ENCODE results near the gene RAB36. TPM values are rescaled to one million over a fixed set of nuclear protein-coding genes. Genes with fewer than 3 reads are reported as not detected.
"Not testable (repeated sequence)": the region's sequence is repeated elsewhere in the genome, so short reads cannot be mapped to it uniquely, and the experiment has no call there.

RAB36 gene
- polyA plus RNA-seq, 1 donor = 19.2 TPM

- DNase-seq = no peak
Observed at GRCh38 chr22:23133922-23134321, 11.4 kb upstream of the RAB36 start.

GRCh38 chr22:23136991-23137390 lies 8.3 kb upstream of the RAB36 start:
- DNase-seq = not testable (repeated sequence)

- DNase-seq = no peak
Observed at GRCh38 chr22:23137468-23137867, 7.8 kb upstream of the RAB36 start.

- no peak for DNase-seq
Observed at GRCh38 chr22:23137905-23138561, 7.2 kb upstream of the RAB36 start.

GRCh38 chr22:23138584-23139435 lies 6.5 kb upstream of the RAB36 start:
- no peak for DNase-seq

GRCh38 chr22:23140385-23140784 lies 4.9 kb upstream of the RAB36 start:
- no peak for DNase-seq

GRCh38 chr22:23142546-23143105 lies 2.7 kb upstream of the RAB36 start:
- no peak for DNase-seq

GRCh38 chr22:23143119-23143518 lies 2.2 kb upstream of the RAB36 start:
- no peak for DNase-seq

- DNase-seq = no peak
Observed at GRCh38 chr22:23144432-23144831, 845 bp upstream of the RAB36 start.

GRCh38 chr22:23145878-23146470 lies 697 bp downstream of the RAB36 start:
- no peak for DNase-seq

GRCh38 chr22:23146478-23147205 lies 1.4 kb downstream of the RAB36 start:
- no peak for DNase-seq

GRCh38 chr22:23147617-23148387 lies 2.5 kb downstream of the RAB36 start:
- DNase-seq = no peak

GRCh38 chr22:23149743-23150238 lies 4.5 kb downstream of the RAB36 start:
- DNase-seq = no peak

- DNase-seq = no peak
Observed at GRCh38 chr22:23150762-23151161, 5.5 kb downstream of the RAB36 start.

- DNase-seq = no peak
Observed at GRCh38 chr22:23151827-23152226, 6.5 kb downstream of the RAB36 start.

GRCh38 chr22:23152238-23153114 lies 7.2 kb downstream of the RAB36 start:
- no peak for DNase-seq

GRCh38 chr22:23153994-23154393 lies 8.7 kb downstream of the RAB36 start:
- no peak for DNase-seq

GRCh38 chr22:23154461-23154860 lies 9.2 kb downstream of the RAB36 start:
- no peak for DNase-seq

- DNase-seq = no peak
Observed at GRCh38 chr22:23155143-23155542, 9.9 kb downstream of the RAB36 start.

GRCh38 chr22:23155831-23156230 lies 10.6 kb downstream of the RAB36 start:
- no peak for DNase-seq

Measured in left kidney (tissue), 2 donors.